Fibroblast of the aortic adventitia (primary cell): ENCODE results near the gene KCNK2. TPM values are rescaled to one million over a fixed set of nuclear protein-coding genes. Genes with fewer than 3 reads are reported as not detected.

Source experiments
- DNase-seq: peaks from one replicate; pipeline ENCODE4 v3.0.0-alpha.2; 2010; ENCODE audit warnings: low read depth
- H3K4me3 ChIP-seq: 2 replicates; pipeline ENCODE4 v1.5.1; 2011; ENCODE audit warnings: low read depth, mild to moderate bottlenecking, control low read depth, low read length, moderate library complexity
- total RNA-seq: library from RNA; depleted of rRNA; stranded (reverse); fragments of >200 nt; gene quantifications from 2 replicates; pipeline ENCODE4 v1.2.3, GENCODE V29; 2012; ENCODE audit warnings: low replicate concordance
- TF ChIP-seq, protein P1 (sequence below): IDR thresholded peaks from 2 replicates; pipeline ENCODE4 v1.5.1; 2011; ENCODE audit warnings: mild to moderate bottlenecking, low read length, control low read depth, inconsistent platforms; ENCODE audit not compliant: insufficient read depth

KCNK2 gene
- total RNA-seq, 1 donor: 64.3 TPM

DNA sequence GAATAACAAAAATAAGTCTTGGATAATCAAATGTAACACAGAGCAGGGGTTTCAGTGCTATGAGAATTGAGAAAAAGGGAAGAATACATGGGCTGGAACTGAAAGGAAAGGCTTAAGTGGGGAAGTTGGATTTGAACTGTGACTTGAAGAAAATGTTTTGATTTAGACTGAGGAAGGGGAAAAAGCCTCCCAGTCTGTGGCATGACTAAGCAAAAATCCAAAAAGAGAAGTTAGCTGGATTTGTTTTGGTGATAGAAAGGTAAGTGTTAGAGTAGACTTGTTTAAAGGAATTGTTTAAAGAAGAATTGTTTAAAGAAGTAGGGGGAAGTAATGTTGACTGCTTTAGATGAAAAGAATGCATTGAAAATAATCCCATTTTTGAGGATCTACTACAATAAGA is 46.0 kb downstream of the KCNK2 start:
- DNase-seq: peak; percentile 15
- TF ChIP-seq, protein P1, sequence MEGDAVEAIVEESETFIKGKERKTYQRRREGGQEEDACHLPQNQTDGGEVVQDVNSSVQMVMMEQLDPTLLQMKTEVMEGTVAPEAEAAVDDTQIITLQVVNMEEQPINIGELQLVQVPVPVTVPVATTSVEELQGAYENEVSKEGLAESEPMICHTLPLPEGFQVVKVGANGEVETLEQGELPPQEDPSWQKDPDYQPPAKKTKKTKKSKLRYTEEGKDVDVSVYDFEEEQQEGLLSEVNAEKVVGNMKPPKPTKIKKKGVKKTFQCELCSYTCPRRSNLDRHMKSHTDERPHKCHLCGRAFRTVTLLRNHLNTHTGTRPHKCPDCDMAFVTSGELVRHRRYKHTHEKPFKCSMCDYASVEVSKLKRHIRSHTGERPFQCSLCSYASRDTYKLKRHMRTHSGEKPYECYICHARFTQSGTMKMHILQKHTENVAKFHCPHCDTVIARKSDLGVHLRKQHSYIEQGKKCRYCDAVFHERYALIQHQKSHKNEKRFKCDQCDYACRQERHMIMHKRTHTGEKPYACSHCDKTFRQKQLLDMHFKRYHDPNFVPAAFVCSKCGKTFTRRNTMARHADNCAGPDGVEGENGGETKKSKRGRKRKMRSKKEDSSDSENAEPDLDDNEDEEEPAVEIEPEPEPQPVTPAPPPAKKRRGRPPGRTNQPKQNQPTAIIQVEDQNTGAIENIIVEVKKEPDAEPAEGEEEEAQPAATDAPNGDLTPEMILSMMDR: no peak
- H3K4me3 ChIP-seq: no peak overlapping the region

DNA sequence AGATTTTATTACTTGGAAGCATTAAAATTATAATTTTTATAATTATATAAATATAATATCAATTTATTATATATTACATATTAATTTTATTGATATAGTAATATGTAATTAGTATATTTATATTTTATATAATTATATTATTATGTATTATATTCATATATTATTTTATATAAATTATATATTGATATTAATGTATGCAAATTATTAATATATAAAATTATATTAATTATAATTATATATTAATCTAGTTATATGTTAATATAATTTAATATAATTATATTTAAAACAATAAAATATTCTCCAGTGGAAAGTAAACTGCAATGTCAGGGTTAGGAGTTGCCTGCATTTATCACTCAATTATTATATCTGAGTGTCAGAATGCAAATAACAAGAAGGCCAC is 48.8 kb downstream of the KCNK2 start:
- no peak overlapping the region for H3K4me3 ChIP-seq
- DNase-seq: no peak
- TF ChIP-seq, protein P1: no peak

DNA sequence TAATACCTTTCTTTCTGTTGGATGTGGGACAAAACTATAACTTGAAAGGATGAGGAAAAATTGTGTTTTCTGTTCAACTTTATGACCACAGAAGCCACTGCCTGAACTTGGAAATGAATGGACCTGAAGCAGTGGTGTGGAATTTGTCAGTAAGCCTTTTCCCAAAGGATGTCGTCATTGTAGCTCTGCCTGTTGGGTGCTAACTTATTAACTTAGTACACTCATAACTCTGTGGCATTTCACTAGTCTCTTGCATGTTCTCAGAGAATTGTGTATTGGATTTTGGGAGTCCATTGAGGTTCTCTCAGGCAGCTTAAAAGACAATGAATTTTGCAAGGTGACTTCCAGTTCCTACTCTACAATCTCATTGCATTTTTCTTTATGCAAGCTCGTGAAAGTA is 49.6 kb downstream of the KCNK2 start:
- peak; percentile 38 for DNase-seq
- TF ChIP-seq, protein P1: no peak
- H3K4me3 ChIP-seq: no peak overlapping the region

DNA sequence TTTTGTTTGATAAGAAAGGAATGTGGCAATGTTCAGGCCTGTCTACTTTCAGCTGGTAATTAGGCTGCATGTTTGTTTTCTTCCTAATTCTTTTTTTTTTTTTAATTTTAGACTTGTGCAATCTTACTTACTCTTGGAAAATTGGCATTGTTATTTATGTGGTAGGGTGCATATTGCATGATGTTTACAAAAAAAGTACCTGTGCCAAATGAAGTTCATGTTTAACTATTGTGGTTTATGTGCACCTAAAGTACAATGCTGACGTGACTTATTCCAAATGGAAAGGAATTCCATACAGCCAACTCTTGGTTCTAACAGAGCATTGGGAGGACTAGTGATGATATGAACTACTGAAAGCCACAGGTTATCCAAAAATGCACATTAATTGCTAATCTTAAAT is 51.0 kb downstream of the KCNK2 start:
- no peak overlapping the region for H3K4me3 ChIP-seq
- TF ChIP-seq, protein P1: no peak
- DNase-seq: peak; percentile 25

DNA sequence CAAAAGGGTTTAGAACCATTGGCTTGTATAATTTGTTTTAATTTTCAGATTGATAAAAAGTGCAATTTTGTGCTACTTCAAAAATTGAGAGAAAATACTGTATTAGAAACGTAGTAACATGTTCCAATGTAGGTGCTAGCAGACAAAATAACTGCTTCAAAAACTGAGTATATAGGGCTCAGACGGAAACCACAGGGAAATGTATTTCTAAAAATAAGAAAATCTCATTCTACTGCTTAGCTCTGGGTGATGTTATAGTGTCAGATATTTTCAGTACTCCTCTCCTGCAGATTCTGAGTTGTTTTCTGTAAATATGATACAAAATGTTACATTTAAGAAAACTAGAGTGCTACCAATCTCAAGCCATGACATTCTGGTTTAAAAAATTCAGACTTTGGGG is 55.4 kb downstream of the KCNK2 start:
- no peak overlapping the region for H3K4me3 ChIP-seq
- TF ChIP-seq, protein P1: no peak
- no peak for DNase-seq

DNA sequence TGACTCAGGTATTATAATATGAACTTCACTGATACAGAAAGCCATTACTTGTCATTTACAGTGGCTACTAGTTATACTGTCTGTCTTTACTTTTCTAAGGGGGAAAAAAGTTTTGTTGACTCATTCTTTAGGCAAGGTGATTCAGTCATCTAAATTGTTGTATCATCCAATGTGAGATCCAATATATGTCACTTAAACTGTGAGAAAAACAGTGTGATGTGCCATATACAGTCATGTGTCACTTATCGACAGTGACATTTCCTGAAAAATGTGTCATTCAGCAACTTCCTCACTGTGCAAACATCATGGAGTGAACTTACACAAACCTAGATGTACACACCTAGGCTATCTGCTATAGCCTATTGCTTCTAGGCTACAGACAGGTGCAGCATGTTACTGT is 57.6 kb downstream of the KCNK2 start:
- no peak overlapping the region for H3K4me3 ChIP-seq
- TF ChIP-seq, protein P1: no peak
- DNase-seq: no peak

DNA sequence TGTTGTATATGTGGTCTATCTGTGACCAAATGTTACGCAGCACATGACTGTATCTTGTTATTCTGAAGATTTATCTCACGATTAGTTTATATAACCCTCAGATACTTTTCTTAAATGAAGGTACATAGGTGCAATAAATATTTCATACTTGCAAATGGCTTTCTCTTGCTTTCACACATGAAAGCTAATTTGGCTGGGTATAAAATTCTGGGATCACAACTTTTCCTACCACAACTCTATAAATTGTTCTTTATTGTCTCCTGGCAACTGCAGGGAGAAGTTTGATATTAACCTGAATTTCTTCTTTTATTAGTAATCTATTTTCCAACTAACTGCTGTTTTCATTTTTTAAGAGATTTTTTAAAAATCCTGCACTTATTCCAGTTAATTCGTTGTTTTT is 58.9 kb downstream of the KCNK2 start:
- TF ChIP-seq, protein P1: no peak
- no peak overlapping the region for H3K4me3 ChIP-seq
- DNase-seq: no peak
